ENCODE data around the gene TAF1A.

DNA sequence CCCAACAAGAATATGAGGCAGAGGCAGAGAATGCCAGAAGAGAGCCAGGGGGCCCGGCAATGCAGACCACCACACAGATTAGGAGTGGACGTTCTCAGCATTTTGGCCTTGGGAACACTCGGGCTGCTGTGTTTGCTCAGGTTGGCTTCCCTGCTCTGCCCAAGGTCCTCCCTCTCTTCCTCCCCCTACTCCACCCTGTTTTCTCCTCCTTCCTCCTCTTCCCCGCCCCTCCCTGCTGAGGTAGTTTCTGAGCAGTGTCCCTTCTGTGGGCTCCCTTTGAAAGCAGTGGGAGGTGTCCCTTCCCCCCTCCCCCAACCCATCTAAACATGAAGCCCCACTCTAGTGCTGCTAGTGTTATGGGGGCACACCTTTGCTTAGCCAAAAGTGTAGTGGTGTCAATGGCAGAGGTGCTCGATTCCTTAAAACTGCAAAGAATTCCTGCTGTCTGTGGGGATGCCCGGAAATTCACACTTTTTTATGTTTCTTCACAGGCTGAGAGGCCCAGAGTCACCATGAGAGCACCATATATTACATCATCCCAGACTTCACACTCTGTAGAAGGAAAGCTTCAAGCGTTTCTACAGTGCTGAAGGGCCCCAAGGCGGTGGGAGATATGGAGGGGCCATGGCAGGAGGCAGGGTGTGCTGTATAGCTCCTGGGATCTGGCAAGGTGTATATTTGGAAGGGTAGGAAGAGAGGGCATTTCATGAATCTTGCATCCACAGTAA, 41.6 kb downstream of the TAF1A start, which contains the start of gene HHIPL2:
- TF ChIP-seq CTCF (IDR thresholded peaks at IDR 0.05; ENCODE audit: low read length): no peak
- TF ChIP-seq EZH2 (IDR thresholded peaks at IDR 0.05; ENCODE audit: borderline replicate concordance, low read length): no peak
